DMS53 treated with DMSO at 0.1 percent for 48 hours (cell line): Measurements from ENCODE around the gene RBM39.
"Not testable (repeated sequence)": the region's sequence is repeated elsewhere in the genome, so short reads cannot be mapped to it uniquely, and the experiment has no call there.

ENCODE experiments used
- DNase-seq: peaks from one replicate; lab custom pipeline; 2025; ENCODE audit not compliant: unreplicated experiment; lab: John Stamatoyannopoulos, UW

The RBM39 gene

GRCh38 chr20:35706591-35707529 lies 35.2 kb downstream of the RBM39 start:
- not testable (repeated sequence) for DNase-seq

- not testable (repeated sequence) for DNase-seq
Measured at GRCh38 chr20:35705894-35706293, 36.2 kb downstream of the RBM39 start.

- no peak for DNase-seq
Measured at GRCh38 chr20:35704514-35705261, 37.4 kb downstream of the RBM39 start.

- no peak for DNase-seq
Measured at GRCh38 chr20:35702824-35703695, 39.0 kb downstream of the RBM39 start.

GRCh38 chr20:35702051-35702823 lies 39.8 kb downstream of the RBM39 start:
- no peak for DNase-seq

GRCh38 chr20:35700625-35701148 lies 41.4 kb downstream of the RBM39 start:
- no peak for DNase-seq

- no peak for DNase-seq
Measured at GRCh38 chr20:35699957-35700624, 42.0 kb downstream of the RBM39 start.

- DNase-seq = peak; percentile 50
Measured at GRCh38 chr20:35699127-35699956, 42.7 kb downstream of the RBM39 start, which contains the start of the genes NFS1 and ROMO1. NFS1 (minus strand) TSS chr20:35699352; CDS start chr20:35699288, 64 bp downstream. ROMO1 (plus strand) TSS chr20:35699405; CDS start chr20:35699633, 228 bp downstream.

GRCh38 chr20:35698298-35699126 lies 43.5 kb downstream of the RBM39 start:
- no peak for DNase-seq

- DNase-seq = no peak
Measured at GRCh38 chr20:35697696-35698297, 44.3 kb downstream of the RBM39 start.

GRCh38 chr20:35695978-35696377 lies 46.1 kb downstream of the RBM39 start:
- DNase-seq = no peak

- DNase-seq = no peak
Measured at GRCh38 chr20:35695245-35695749, 46.8 kb downstream of the RBM39 start.

- DNase-seq = no peak
Measured at GRCh38 chr20:35690265-35690664, 51.8 kb downstream of the RBM39 start.

GRCh38 chr20:35686872-35687271 lies 55.2 kb downstream of the RBM39 start:
- not testable (repeated sequence) for DNase-seq

- not testable (repeated sequence) for DNase-seq
Measured at GRCh38 chr20:35685368-35685767, 56.7 kb downstream of the RBM39 start.

- DNase-seq = no peak
Measured at GRCh38 chr20:35681960-35682359, 60.1 kb downstream of the RBM39 start.
